Measurements from ENCODE around the gene SRPRB. TPM values are rescaled to one million over a fixed set of nuclear protein-coding genes. Genes with fewer than 3 reads are reported as not detected.

The SRPRB gene
- total and polyA plus RNA-seq, 2 donors from 2014 or later, result 47.9 to 58.8 TPM

- H3K9ac ChIP-seq (ENCODE audit: low read length in 3 of 3), result no peak overlapping the region
- intact Hi-C loops (cut with DNase I), result no loop called here
These were observed 21.5 kb downstream of the SRPRB start for GRCh38 chr3:133827136-133827535.

DNA sequence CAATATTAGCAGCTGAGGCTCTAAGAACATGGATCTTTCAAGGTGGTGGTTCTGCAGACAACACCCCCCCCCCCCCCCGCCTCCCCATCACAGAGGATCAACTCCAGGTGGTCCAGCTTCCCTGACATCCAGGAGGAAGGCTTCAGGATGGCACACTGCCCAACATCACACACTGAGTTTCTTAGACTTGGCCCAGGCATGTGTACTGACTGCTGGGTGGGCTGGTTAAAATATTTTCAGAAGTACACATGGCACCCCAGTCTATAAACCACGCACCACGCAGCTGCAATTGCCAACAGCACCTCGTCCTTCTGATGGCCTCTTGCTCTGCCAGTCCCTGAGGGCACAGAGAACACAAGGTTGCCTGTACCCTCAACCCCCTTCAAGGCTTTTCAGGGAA lies 22.1 kb downstream of the SRPRB start:
- no peak overlapping the region for H3K27ac ChIP-seq (ENCODE audit: low read depth in 2 of 2, low read length in 2 of 2)
- no peak overlapping the region for H3K4me3 ChIP-seq (ENCODE audit: low read length in 3 of 3)
- FAIRE-seq, result no peak
- TF ChIP-seq, protein P1, sequence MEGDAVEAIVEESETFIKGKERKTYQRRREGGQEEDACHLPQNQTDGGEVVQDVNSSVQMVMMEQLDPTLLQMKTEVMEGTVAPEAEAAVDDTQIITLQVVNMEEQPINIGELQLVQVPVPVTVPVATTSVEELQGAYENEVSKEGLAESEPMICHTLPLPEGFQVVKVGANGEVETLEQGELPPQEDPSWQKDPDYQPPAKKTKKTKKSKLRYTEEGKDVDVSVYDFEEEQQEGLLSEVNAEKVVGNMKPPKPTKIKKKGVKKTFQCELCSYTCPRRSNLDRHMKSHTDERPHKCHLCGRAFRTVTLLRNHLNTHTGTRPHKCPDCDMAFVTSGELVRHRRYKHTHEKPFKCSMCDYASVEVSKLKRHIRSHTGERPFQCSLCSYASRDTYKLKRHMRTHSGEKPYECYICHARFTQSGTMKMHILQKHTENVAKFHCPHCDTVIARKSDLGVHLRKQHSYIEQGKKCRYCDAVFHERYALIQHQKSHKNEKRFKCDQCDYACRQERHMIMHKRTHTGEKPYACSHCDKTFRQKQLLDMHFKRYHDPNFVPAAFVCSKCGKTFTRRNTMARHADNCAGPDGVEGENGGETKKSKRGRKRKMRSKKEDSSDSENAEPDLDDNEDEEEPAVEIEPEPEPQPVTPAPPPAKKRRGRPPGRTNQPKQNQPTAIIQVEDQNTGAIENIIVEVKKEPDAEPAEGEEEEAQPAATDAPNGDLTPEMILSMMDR (IDR thresholded peaks at IDR 0.05; ENCODE audit: borderline replicate concordance, extremely low read depth, insufficient read depth), result no peak
- intact Hi-C loops (cut with DNase I), result no loop called here
- H3K9me3 ChIP-seq (ENCODE audit: control insufficient read depth in 2 of 3, insufficient read depth in 1 of 3, low read length in 3 of 3), result no peaks in the 10 kb centered on the region
- no peak overlapping the region for H3K9ac ChIP-seq (ENCODE audit: low read length in 3 of 3)
- no peaks in the 10 kb centered on the region for H3K27me3 ChIP-seq (ENCODE audit: control insufficient read depth, insufficient read depth, low read length)
- H3K36me3 ChIP-seq (ENCODE audit: control insufficient read depth in 2 of 3, insufficient read depth in 3 of 3, low read length in 3 of 3), result no peaks in the 10 kb centered on the region
- no peak for DNase-seq
- H3K4me1 ChIP-seq (ENCODE audit: control insufficient read depth in 2 of 3, insufficient read depth in 2 of 3, low read depth in 1 of 3, low read length in 3 of 3), result no peaks in the 10 kb centered on the region

More at GRCh38 chr3:133827136-133827535, 21.5 kb downstream of the SRPRB start:
- TF ChIP-seq, protein P1 (IDR thresholded peaks at IDR 0.05; ENCODE audit: borderline replicate concordance, extremely low read depth, insufficient read depth), result no peak
- no peak for FAIRE-seq
- Histone ChIP-seq H3K36me3 (ENCODE audit: control insufficient read depth in 2 of 3, insufficient read depth in 3 of 3, low read length in 3 of 3) (no peaks in the 10 kb centered on the region), H3K4me3 (ENCODE audit: low read length in 3 of 3) (no peak overlapping the region), H3K9me3 (ENCODE audit: control insufficient read depth in 2 of 3, insufficient read depth in 1 of 3, low read length in 3 of 3) (no peaks in the 10 kb centered on the region), H3K27me3 (ENCODE audit: control insufficient read depth, insufficient read depth, low read length) (no peaks in the 10 kb centered on the region), H3K27ac (ENCODE audit: low read depth in 2 of 2, low read length in 2 of 2) (no peak overlapping the region), H3K4me1 (ENCODE audit: control insufficient read depth in 2 of 3, insufficient read depth in 2 of 3, low read depth in 1 of 3, low read length in 3 of 3) (no peaks in the 10 kb centered on the region)
- DNase-seq, result no peak

DNA sequence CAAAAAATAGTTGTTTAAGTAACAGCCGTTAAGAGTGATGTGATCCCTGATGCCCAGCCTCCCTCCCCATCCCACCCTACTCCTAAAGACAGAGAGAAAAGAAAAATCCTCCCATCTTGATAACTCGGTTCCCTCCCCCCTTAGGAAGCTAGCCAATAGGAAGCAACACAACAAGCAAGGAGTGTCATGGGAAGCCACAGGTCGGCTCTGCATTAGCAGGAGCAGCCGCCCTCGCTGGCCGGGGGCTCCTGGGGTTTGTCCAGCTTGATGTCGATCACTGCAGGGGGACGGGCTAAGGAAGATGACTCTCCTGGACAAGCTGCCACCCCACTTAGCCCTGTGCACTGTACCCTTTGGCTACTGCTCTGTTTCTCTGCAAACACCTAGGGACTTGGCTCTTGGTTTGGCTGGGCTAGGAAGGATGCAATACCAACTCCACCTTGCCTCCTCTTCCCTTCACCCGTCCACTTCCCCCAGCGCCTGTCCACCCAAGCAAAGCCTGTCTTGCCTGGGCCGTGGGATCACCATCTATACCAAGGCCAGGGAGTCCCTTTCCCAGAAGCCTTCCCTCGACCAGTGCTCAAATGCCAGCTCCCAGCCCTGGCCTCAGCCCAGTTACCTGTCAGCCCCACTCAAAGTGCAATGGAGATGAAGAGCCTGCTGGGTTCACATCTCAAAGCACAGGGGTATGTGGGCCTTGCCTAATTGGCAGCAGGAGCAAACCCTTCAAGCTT lies 23.1 kb downstream of the SRPRB start:
- Histone ChIP-seq H3K4me1 (ENCODE audit: control insufficient read depth in 2 of 3, insufficient read depth in 2 of 3, low read depth in 1 of 3, low read length in 3 of 3) (no peaks in the 10 kb centered on the region), H3K9me3 (ENCODE audit: control insufficient read depth in 2 of 3, insufficient read depth in 1 of 3, low read length in 3 of 3) (no peaks in the 10 kb centered on the region), H3K4me3 (ENCODE audit: low read length in 3 of 3) (no peak overlapping the region), H3K36me3 (ENCODE audit: control insufficient read depth in 2 of 3, insufficient read depth in 3 of 3, low read length in 3 of 3) (no peaks in the 10 kb centered on the region), H3K27me3 (ENCODE audit: control insufficient read depth, insufficient read depth, low read length) (no peaks in the 10 kb centered on the region), H3K9ac (ENCODE audit: low read length in 3 of 3) (no peak overlapping the region), H3K27ac (ENCODE audit: low read depth in 2 of 2, low read length in 2 of 2) (no peak overlapping the region)
- FAIRE-seq (no peak), DNase-seq (peak in 1 of 5 donors; percentile 14)
- TF ChIP-seq, protein P1 (IDR thresholded peaks at IDR 0.05; ENCODE audit: borderline replicate concordance, extremely low read depth, insufficient read depth), result no peak
- intact Hi-C loops (cut with DNase I), result no loop called here

All from kidney (tissue), 14 donors.